Stomach (tissue), 9 donors: ENCODE results near the gene BTBD2. TPM values are rescaled to one million over a fixed set of nuclear protein-coding genes. Genes with fewer than 3 reads are reported as not detected.

Experiments used
- DNase-seq, 2 donors: peaks; one replicate each; pipeline versions ENCODE4 v3.0.0 to v3.0.0-alpha.2; 2013 to 2019
- H3K27ac ChIP-seq, 5 donors: fragments of 200-600 bp in 4 of 5; sonication (generic) in 4 of 5; one replicate each; pipeline ENCODE4 v1.5.1; 2013 to 2019; ENCODE audit warnings: mild to moderate bottlenecking in 1 of 5, moderate library complexity in 1 of 5
- H3K27me3 ChIP-seq, 3 donors: fragments of 200-600 bp; sonication (generic); one replicate each; pipeline ENCODE4 v1.5.1; 2017 to 2019; ENCODE audit warnings: mixed run types in 1 of 3
- H3K36me3 ChIP-seq, 4 donors: fragments of 200-600 bp; sonication (generic); 1 replicate in 3 of 4; 2 replicates in 1 of 4; pipeline ENCODE4 v1.5.1; 2016 to 2019
- H3K4me1 ChIP-seq, 4 donors: fragments of 200-600 bp; sonication (generic); one replicate each; pipeline ENCODE4 v1.5.1; 2016 to 2019
- H3K4me3 ChIP-seq, 4 donors: fragments of 200-600 bp; sonication (generic) in 3 of 4; one replicate each; pipeline ENCODE4 v1.5.1; 2016 to 2019; ENCODE audit warnings: mild to moderate bottlenecking in 1 of 4
- H3K9me3 ChIP-seq, 4 donors: fragments of 200-600 bp; sonication (generic); one replicate each; pipeline ENCODE4 v1.5.1; 2016 to 2019
- CTCF ChIP-seq, 7 experiments: fragments of 450-650 bp in 4 of 7; fragments of 200-600 bp in 3 of 7; sonication (generic) in 3 of 7; IDR thresholded peaks; one replicate each; pipeline ENCODE4 v1.5.1; 2016 to 2019; ENCODE audit warnings: antibody characterized with exemption in 7 of 7, control low read depth in 2 of 7, mild to moderate bottlenecking in 1 of 7
- EP300 ChIP-seq: sonication (generic); formaldehyde crosslinking; IDR thresholded peaks from one replicate; pipeline ENCODE4 v1.6.1; 2017; ENCODE audit warnings: antibody characterized with exemption
- POLR2A ChIP-seq, 4 donors: fragments of 450-650 bp; IDR thresholded peaks; one replicate each; pipeline ENCODE4 v1.6.1; 2016; ENCODE audit warnings: antibody characterized with exemption in 4 of 4, control low read depth in 2 of 4, mild to moderate bottlenecking in 1 of 4, moderate library complexity in 1 of 4
- POLR2AphosphoS5 ChIP-seq, 3 donors: sonication (generic); formaldehyde crosslinking; IDR thresholded peaks; one replicate each; pipeline ENCODE4 v1.6.1; 2016; ENCODE audit warnings: antibody characterized with exemption in 3 of 3
- WGBS, 5 donors: extraction: QIAGEN DNeasy Blood & Tissue Kit in 3 of 5; methylation state at CpG; one replicate each; pipeline versions ENCODE4 v1.1.5 to v1.1.7; 2013 to 2018; 5-methylcytosine and 5-hydroxymethylcytosine counted together
- intact Hi-C: fragments of 100-400 bp; cut with DNase I; formaldehyde crosslinking; loops from one replicate; pipeline ENCODE4 v1.15.1; 2023; ENCODE audit warnings: low total_unique reads
- polyA plus RNA-seq, 3 donors: library from polyadenylated mRNA; stranded (reverse); fragments of 200-250 nt; gene quantifications; one replicate each; pipeline ENCODE4 v1.2.3, GENCODE V29; 2013
- total RNA-seq, 5 donors: library from RNA; depleted of rRNA; stranded (reverse); fragments of >200 nt; gene quantifications; one replicate each; pipeline versions ENCODE4 v1.1.0 to v1.2.3, GENCODE V29; 2014 to 2016
- donor health status: healthy with polysubstance abuse.
- donor health status: Bipolar disorder and iron deficiency.
- donor health status: healthy.

The BTBD2 gene
- total and polyA plus RNA-seq, 8 donors: 17.9 to 50.2 (median 37.6) TPM

DNA sequence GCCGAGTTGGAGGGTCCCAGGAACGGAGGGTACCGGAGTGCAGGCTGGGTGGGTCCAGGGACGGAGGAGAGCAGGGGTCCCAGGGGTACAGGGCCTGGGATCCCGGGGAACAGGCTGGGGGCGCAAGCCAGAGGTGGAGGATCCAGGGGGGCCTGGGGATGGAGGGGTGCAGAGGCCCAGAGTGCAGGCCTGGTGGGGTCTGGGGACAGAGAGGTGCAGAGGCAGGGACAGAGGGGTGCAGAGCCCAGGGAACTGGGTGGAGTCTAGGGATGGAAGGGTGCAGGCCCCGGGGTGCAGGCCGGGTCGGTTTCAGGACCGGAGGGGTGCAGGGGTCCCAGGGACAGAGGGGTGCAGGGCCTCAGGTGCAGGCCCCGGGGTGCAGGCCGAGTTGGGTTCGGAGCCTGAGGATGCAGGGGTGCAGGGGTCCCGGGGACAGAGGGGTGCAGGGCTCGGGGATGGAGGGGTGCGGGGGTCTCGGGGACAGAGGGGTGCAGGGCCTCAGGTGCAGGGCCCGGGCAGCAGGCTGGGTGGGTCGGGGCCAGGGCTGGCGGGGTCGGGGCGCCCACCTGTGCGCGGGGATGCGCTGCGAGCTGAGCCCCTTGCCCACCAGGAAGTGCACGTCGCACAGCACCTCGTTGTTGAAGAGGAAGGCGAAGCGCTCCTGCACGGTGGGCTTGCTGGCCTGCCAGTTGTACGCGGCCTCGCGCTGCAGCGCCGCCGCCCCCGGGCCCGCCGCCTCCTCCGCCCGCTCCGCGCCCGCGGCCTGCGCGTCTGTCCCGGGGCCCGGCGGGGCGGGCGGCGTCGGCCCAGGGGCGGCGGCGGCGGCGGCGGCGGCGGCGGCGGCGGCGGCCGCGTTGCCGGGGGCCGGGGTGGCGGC, 545 bp downstream of the BTBD2 start:
- intact Hi-C loops: loop anchor here (10.0 kb wide), 1 partner anchor 80 kb away; no protein-coding TSS in a partner anchor
- TF ChIP-seq EP300: no peak
- peak in 1 of 2 donors; percentile 60 for DNase-seq
- Histone ChIP-seq H3K27ac (peak overlapping the region; percentile 63 to 84 (median 66)), H3K27me3 (no peaks in the 10 kb centered on the region), H3K9me3 (no peaks in the 10 kb centered on the region), H3K4me3 (peak overlapping the region; percentile 67 to 95 (median 79)), H3K36me3 (peaks cover 0 to 10% (median 4%) of the 10 kb centered on the region in 4 donors), H3K4me1 (peaks cover 23 to 45% (median 34%) of the 10 kb centered on the region in 4 donors)
- WGBS, 5 donors: 7 to 18% (median 11%) methylated on average over 25 to 67 of the region's 74 CpGs

DNA sequence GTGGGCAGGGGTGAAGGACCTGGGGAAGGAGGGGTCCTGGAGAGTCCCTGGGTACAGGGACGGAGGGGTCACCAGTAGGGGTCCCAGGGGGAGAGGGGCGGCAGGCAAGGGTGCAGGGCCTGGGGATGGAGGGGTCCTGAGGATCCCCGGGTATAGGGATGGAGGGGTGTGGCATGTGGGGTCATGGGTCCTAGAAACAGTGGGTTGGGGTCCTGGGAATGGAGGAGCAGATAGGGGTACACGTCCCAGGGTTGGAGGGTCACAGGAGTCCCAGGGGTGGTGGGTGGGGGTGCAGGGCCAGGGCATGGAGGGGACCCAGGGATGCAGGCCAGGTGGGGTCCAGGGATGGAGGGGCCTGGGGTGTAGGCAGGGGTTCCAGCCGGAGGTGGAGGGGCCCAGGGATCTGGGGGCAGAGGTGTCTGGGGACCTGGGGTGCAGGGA, 1.4 kb downstream of the BTBD2 start:
- Histone ChIP-seq H3K27me3 (no peaks in the 10 kb centered on the region), H3K9me3 (no peaks in the 10 kb centered on the region), H3K4me3 (peak overlapping the region; percentile 67 to 95 (median 79)), H3K36me3 (peaks cover 0 to 10% (median 4%) of the 10 kb centered on the region in 4 donors), H3K27ac (peak overlapping the region in 2 of 5 donors; percentile 82 to 84), H3K4me1 (peaks cover 23 to 39% (median 30%) of the 10 kb centered on the region in 4 donors)
- WGBS, 5 donors: 70 to 80% (median 77%) methylated on average over 5 of the region's 5 CpGs
- intact Hi-C loops: loop anchor here (10.0 kb wide), 1 partner anchor 79 kb away; no protein-coding TSS in a partner anchor
- no peak for TF ChIP-seq POLR2AphosphoS5 (IDR thresholded peaks at IDR 0.05)
- TF ChIP-seq EP300: no peak
- no peak for TF ChIP-seq POLR2A (IDR thresholded peaks at IDR 0.05)
- no peak for TF ChIP-seq CTCF (IDR thresholded peaks at IDR 0.05)
- no peak for DNase-seq

- Histone ChIP-seq H3K4me1 (peaks cover 23 to 39% (median 30%) of the 10 kb centered on the region in 4 donors), H3K27ac (no peak overlapping the region), H3K9me3 (no peaks in the 10 kb centered on the region), H3K27me3 (no peaks in the 10 kb centered on the region), H3K4me3 (no peak overlapping the region), H3K36me3 (peaks cover 0 to 11% (median 4%) of the 10 kb centered on the region in 4 donors)
- intact Hi-C loops: loop anchor here (10.0 kb wide), 1 partner anchor 79 kb away; no protein-coding TSS in a partner anchor
- TF ChIP-seq POLR2A (IDR thresholded peaks at IDR 0.05) (no peak), POLR2AphosphoS5 (IDR thresholded peaks at IDR 0.05) (no peak), CTCF (IDR thresholded peaks at IDR 0.05) (no peak), EP300 (no peak)
- no peak for DNase-seq
- 87 to 95% (median 92%) methylated on average over 5 to 6 of the region's 6 CpGs for WGBS, 5 donors
Measured at GRCh38 chr19:2013683-2013961, 1.9 kb downstream of the BTBD2 start.

- no peaks in the 10 kb centered on the region for H3K27me3 ChIP-seq
- H3K27ac ChIP-seq: no peak overlapping the region
- intact Hi-C loops: loop anchor here (10.0 kb wide), 1 partner anchor 78 kb away; no protein-coding TSS in a partner anchor
- DNase-seq: no peak
- no peaks in the 10 kb centered on the region for H3K9me3 ChIP-seq
- H3K36me3 ChIP-seq: peaks cover 0 to 16% (median 4%) of the 10 kb centered on the region in 4 donors
- no peak for TF ChIP-seq CTCF (IDR thresholded peaks at IDR 0.05)
- TF ChIP-seq POLR2AphosphoS5 (IDR thresholded peaks at IDR 0.05): no peak
- TF ChIP-seq EP300: no peak
- no peak for TF ChIP-seq POLR2A (IDR thresholded peaks at IDR 0.05)
- WGBS, 5 donors: 83 to 92% (median 89%) methylated on average over 21 of the region's 21 CpGs
- H3K4me1 ChIP-seq: peaks cover 23 to 39% (median 30%) of the 10 kb centered on the region in 4 donors
- no peak overlapping the region for H3K4me3 ChIP-seq
Measured at GRCh38 chr19:2012941-2013682, 2.4 kb downstream of the BTBD2 start.
